ENCODE results near the gene TTC21B.

The TTC21B gene

GRCh38 chr2:165825041-165825440, 128.5 kb downstream of the TTC21B start (continued):
- no peak for TF ChIP-seq HOXA7 (CRISPR knock-in tag; IDR thresholded peaks at IDR 0.05; ENCODE audit: borderline replicate concordance)
- no peak for TF ChIP-seq HOXC10 (CRISPR knock-in tag; IDR thresholded peaks at IDR 0.05)
- TF ChIP-seq KLF8 (tag by site-specific recombination; IDR thresholded peaks at IDR 0.05), result no peak; the same call in 1 of the 2 replicates
- TF ChIP-seq ZNF341 (tag by site-specific recombination; IDR thresholded peaks at IDR 0.05; ENCODE audit: low read depth), result no peak
- peak; percentile 90 for TF ChIP-seq ZNF510 (tag by site-specific recombination; IDR thresholded peaks at IDR 0.05; ENCODE audit: insufficient replicate concordance)
- TF ChIP-seq PRDM2 (tag by site-specific recombination; IDR thresholded peaks at IDR 0.05; ENCODE audit: borderline replicate concordance), result no peak
- TF ChIP-seq ZNF175 (tag by site-specific recombination; IDR thresholded peaks at IDR 0.05), result no peak
- no peak for TF ChIP-seq ZNF114 (tag by site-specific recombination; IDR thresholded peaks at IDR 0.05)
- TF ChIP-seq ZNF292 (tag by site-specific recombination; IDR thresholded peaks at IDR 0.05; ENCODE audit: borderline replicate concordance, low read depth), result no peak
- no peak for TF ChIP-seq HIC1 (tag by site-specific recombination; IDR thresholded peaks at IDR 0.05)
- TF ChIP-seq ZNF670 (tag by site-specific recombination; IDR thresholded peaks at IDR 0.05; ENCODE audit: low read depth), result no peak
- no peak for TF ChIP-seq ZNF48 (tag by site-specific recombination; IDR thresholded peaks at IDR 0.05)
- TF ChIP-seq ZNF624 (tag by site-specific recombination; IDR thresholded peaks at IDR 0.05), result peak; percentile 94; the same call in 1 of the 2 replicates
- no peak for TF ChIP-seq ZNF791 (tag by site-specific recombination; IDR thresholded peaks at IDR 0.05)
- TF ChIP-seq ZNF10 (tag by site-specific recombination; IDR thresholded peaks at IDR 0.05), result peak; percentile 25; the same call in 1 of the 2 replicates
- no peak for TF ChIP-seq ZNF623 (tag by site-specific recombination; IDR thresholded peaks at IDR 0.05)
- TF ChIP-seq ZXDB (tag by site-specific recombination; IDR thresholded peaks at IDR 0.05), result peak; percentile 54; the same call in 1 of the 2 replicates
- no peak for TF ChIP-seq ZFP3 (tag by site-specific recombination; IDR thresholded peaks at IDR 0.05; ENCODE audit: low read depth)
- TF ChIP-seq ZNF148 (tag by site-specific recombination; IDR thresholded peaks at IDR 0.05; ENCODE audit: borderline replicate concordance), result no peak
- TF ChIP-seq ZNF350 (tag by site-specific recombination; IDR thresholded peaks at IDR 0.05), result peak; percentile 97
- TF ChIP-seq RBAK (tag by site-specific recombination; IDR thresholded peaks at IDR 0.05), result no peak
- no peak for TF ChIP-seq ZSCAN23 (tag by site-specific recombination; IDR thresholded peaks at IDR 0.05)
- no peak for TF ChIP-seq ZNF488 (tag by site-specific recombination; IDR thresholded peaks at IDR 0.05)
- TF ChIP-seq ZNF544 (tag by site-specific recombination; IDR thresholded peaks at IDR 0.05), result peak; percentile 97
- no peak for TF ChIP-seq CTCF (tag by site-specific recombination; IDR thresholded peaks at IDR 0.05)
- TF ChIP-seq ZNF248 (tag by site-specific recombination; IDR thresholded peaks at IDR 0.05), result 0 out of 2 replicates have a peak, but pooled peaks have one; percentile 56
- TF ChIP-seq ZNF266 (tag by site-specific recombination; IDR thresholded peaks at IDR 0.05; ENCODE audit: low read depth), result no peak
- TF ChIP-seq ZNF2 (tag by site-specific recombination; IDR thresholded peaks at IDR 0.05), result no peak
